Activated naive CD8-positive, alpha-beta T cell treated with anti-CD3 and anti-CD28 coated beads, Interleukin-2, amount 10 ng/mL, durations not matched to agents 7 days and 5 days (primary cell): ENCODE measurements around the gene HTRA3. TPM values are rescaled to one million over a fixed set of nuclear protein-coding genes. Genes with fewer than 3 reads are reported as not detected.

Experiments used
- ATAC-seq: fragments of 150-1000 bp; cut with Tn5 transposase; one replicate; pipeline ENCODE4 v1.10.0; 2021; ENCODE audit warnings: low read depth, moderate library complexity
- POLR2A ChIA-PET: fragments of 350-600 bp; sonication (Branson Sonifier 250); formaldehyde crosslinking; loops from one replicate; lab custom pipeline; 2021; ENCODE audit warnings: antibody characterized with exemption; lab: Charles Lee
- DNase-seq: peaks from one replicate; pipeline ENCODE4 v3.0.0; 2021
- H3K27ac Mint-ChIP-seq: one replicate; pipeline ENCODE4 v1.8.0; 2022; ENCODE audit warnings: mild to moderate bottlenecking, mixed read lengths
- H3K27me3 Mint-ChIP-seq: one replicate; pipeline ENCODE4 v1.8.0; 2022; ENCODE audit warnings: mild to moderate bottlenecking, moderate library complexity, mixed read lengths
- H3K36me3 Mint-ChIP-seq: one replicate; pipeline ENCODE4 v1.8.0; 2021; ENCODE audit warnings: mild to moderate bottlenecking, mixed read lengths
- H3K4me1 Mint-ChIP-seq: one replicate; pipeline ENCODE4 v1.8.0; 2021; ENCODE audit warnings: mixed read lengths
- H3K4me3 Mint-ChIP-seq: one replicate; pipeline ENCODE4 v1.8.0; 2022; ENCODE audit warnings: mild to moderate bottlenecking, moderate library complexity, mixed read lengths
- H3K9me3 Mint-ChIP-seq: one replicate; pipeline ENCODE4 v1.8.0; 2021; ENCODE audit warnings: mixed read lengths
- total RNA-seq, 2 experiments: library from RNA; stranded (reverse); gene quantifications; one replicate each; pipeline ENCODE4 v1.2.3, GENCODE V29; 2021

HTRA3 gene
- total RNA-seq, 2 experiments from 2014 or later = not detected

DNA sequence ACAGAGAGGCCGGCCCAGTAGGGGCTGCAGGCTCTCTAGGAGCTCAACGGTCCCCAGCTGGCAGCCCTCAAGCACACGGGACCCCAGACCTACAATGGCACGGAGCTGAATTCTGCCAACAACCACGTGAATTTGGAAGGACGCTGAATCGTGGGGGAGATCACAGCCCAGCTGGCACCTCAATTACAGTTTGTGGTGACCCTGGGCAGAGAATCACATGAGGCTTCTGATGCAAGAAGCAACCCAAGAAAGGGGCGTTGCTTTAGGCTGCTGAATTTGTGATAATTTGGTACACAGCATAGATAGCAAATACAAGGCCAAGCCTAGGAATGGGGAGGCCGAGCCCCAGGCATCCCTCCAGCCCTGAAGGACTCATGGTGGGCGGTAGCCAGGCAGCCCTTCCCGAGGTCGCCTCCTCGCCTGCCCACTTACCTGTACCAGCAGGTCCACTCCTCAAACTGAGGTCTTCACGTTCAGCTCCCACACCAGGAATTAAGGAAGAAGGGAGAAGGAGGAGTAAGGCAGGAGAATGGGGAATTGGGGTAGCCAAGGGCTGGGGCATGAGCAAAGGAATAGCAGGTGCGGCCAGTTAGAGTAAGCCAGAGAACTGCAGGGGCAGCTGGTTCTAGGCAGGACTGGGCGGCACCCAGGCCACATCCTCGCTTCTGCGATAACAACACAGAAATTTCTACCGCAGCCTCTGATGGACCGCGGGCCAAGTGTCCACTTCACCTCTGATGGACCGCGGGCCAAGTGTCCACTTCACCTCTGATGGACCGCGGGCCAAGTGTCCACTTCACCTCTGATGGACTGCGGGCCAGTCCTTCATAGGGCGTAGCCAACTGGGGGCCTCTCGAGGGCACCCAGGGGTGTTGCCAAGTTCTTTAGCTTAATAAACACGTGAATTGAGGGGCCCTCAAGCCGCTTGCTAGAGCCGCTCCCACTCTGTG is 23.4 kb upstream of the HTRA3 start:
- ATAC-seq (no peak), DNase-seq (no peak)
- Mint-ChIP-seq H3K4me1 (no peaks in the 10 kb centered on the region), H3K9me3 (no peaks in the 10 kb centered on the region), H3K36me3 (no peaks in the 10 kb centered on the region), H3K27ac (no peak overlapping the region), H3K27me3 (no peaks in the 10 kb centered on the region), H3K4me3 (no peak overlapping the region)
- POLR2A ChIA-PET = no interaction called here

DNA sequence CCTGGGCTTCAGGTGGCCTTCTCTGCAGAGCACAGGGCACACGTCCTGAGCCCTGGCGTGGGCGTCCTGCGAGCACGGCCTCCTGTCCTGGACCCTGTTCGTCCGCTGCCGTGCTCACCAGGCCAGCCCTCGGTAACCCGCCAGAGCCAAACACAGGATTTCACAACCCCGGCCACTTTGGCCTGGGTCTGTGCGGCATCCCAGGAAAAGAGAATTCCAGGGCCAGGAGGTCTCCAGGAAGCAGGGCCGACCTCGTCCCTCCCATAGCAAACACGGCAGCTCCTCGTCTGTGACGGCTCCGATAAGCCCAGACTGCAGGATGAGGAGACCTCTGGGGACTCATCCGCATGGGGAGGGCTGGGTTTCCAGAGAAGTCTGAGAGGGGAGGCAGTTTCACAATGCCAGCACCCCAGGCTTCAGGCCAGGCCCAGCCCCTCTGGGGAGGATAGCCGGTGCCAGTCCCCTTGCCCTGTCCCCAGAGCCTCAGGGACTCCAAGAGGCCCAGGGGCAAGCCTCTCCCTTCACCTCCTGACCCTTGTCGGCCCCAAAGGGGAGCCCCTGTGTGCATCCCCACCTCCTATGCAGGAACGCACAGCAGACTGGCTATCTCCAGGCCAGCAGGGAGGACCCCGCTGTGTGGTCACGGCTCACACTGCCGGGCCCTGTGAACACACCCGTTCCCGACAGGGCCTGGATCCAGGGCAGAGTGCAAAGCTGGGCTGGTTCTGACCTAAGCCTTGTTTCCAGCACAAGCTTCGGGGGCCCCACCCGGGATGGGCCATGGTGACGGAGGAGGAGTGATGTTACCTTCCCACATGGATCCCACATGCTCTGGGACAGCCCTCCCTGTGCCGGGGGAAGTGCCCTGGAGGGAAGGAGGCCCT is 22.3 kb upstream of the HTRA3 start:
- Mint-ChIP-seq H3K27ac (no peak overlapping the region), H3K27me3 (no peaks in the 10 kb centered on the region), H3K4me1 (no peaks in the 10 kb centered on the region), H3K4me3 (no peak overlapping the region), H3K36me3 (no peaks in the 10 kb centered on the region), H3K9me3 (no peaks in the 10 kb centered on the region)
- ATAC-seq (no peak), DNase-seq (no peak)
- POLR2A ChIA-PET = no interaction called here

GRCh38 chr4:8248091-8248490 is 21.5 kb upstream of the HTRA3 start:
- H3K36me3 Mint-ChIP-seq = no peaks in the 10 kb centered on the region
- H3K27me3 Mint-ChIP-seq = no peaks in the 10 kb centered on the region
- ATAC-seq (no peak), DNase-seq (no peak)
- POLR2A ChIA-PET = no interaction called here
- no peak overlapping the region for H3K27ac Mint-ChIP-seq
- no peaks in the 10 kb centered on the region for H3K9me3 Mint-ChIP-seq
- H3K4me3 Mint-ChIP-seq = no peak overlapping the region
- H3K4me1 Mint-ChIP-seq = no peaks in the 10 kb centered on the region

- Mint-ChIP-seq H3K4me1 (no peaks in the 10 kb centered on the region), H3K27me3 (no peaks in the 10 kb centered on the region), H3K36me3 (no peaks in the 10 kb centered on the region), H3K4me3 (no peak overlapping the region), H3K27ac (no peak overlapping the region), H3K9me3 (no peaks in the 10 kb centered on the region)
- POLR2A ChIA-PET = no interaction called here
- DNase-seq = no peak
- no peak for ATAC-seq
These were observed 19.3 kb upstream of the HTRA3 start for GRCh38 chr4:8250227-8250626.

DNA sequence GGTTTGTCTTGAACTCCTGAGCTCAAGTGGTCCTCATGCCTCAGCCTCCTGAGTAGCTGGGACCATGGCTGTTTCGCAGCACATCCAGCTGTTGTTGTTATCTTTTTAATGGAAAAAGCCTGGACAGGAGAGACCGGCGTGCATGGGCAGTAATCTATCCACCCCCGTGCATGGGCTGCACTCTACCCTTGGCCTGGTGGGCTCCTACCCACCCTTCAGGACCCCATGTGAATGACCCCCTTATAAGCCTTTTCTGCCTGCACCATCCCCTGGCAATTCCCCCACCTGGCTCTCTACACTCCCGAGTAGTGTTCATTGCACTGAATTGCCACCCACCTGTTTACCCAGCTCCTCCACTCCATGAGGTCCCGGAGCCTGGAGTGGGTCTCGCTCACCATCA is 18.9 kb upstream of the HTRA3 start:
- Mint-ChIP-seq H3K27me3 (no peaks in the 10 kb centered on the region), H3K9me3 (no peaks in the 10 kb centered on the region)
- no peak for ATAC-seq

GRCh38 chr4:8251110-8251883 is 18.3 kb upstream of the HTRA3 start:
- Mint-ChIP-seq H3K9me3 (no peaks in the 10 kb centered on the region), H3K27ac (no peak overlapping the region), H3K4me1 (no peaks in the 10 kb centered on the region), H3K36me3 (no peaks in the 10 kb centered on the region), H3K27me3 (no peaks in the 10 kb centered on the region), H3K4me3 (no peak overlapping the region)
- no peak for ATAC-seq
- POLR2A ChIA-PET = no interaction called here
- DNase-seq = no peak

More for the DNA sequence above, 18.9 kb upstream of the HTRA3 start:
- H3K36me3 Mint-ChIP-seq = no peaks in the 10 kb centered on the region
- no peak for DNase-seq
- POLR2A ChIA-PET = no interaction called here
- H3K4me3 Mint-ChIP-seq = no peak overlapping the region
- H3K27ac Mint-ChIP-seq = no peak overlapping the region
- H3K4me1 Mint-ChIP-seq = no peaks in the 10 kb centered on the region

- H3K9me3 Mint-ChIP-seq = no peaks in the 10 kb centered on the region
- no peak for ATAC-seq
- H3K36me3 Mint-ChIP-seq = no peaks in the 10 kb centered on the region
- no peak overlapping the region for H3K4me3 Mint-ChIP-seq
- POLR2A ChIA-PET = no interaction called here
- H3K27ac Mint-ChIP-seq = no peak overlapping the region
- H3K4me1 Mint-ChIP-seq = no peaks in the 10 kb centered on the region
- no peaks in the 10 kb centered on the region for H3K27me3 Mint-ChIP-seq
- no peak for DNase-seq
These were observed 17.0 kb upstream of the HTRA3 start for GRCh38 chr4:8252301-8253173.

- no peak overlapping the region for H3K4me3 Mint-ChIP-seq
- no peaks in the 10 kb centered on the region for H3K36me3 Mint-ChIP-seq
- POLR2A ChIA-PET = no interaction called here
- H3K27me3 Mint-ChIP-seq = peaks cover 2% of the 10 kb centered on the region
- ATAC-seq = no peak
- H3K4me1 Mint-ChIP-seq = no peaks in the 10 kb centered on the region
- no peak for DNase-seq
- no peaks in the 10 kb centered on the region for H3K9me3 Mint-ChIP-seq
- no peak overlapping the region for H3K27ac Mint-ChIP-seq
These were observed 15.5 kb upstream of the HTRA3 start for GRCh38 chr4:8254076-8254475.

DNA sequence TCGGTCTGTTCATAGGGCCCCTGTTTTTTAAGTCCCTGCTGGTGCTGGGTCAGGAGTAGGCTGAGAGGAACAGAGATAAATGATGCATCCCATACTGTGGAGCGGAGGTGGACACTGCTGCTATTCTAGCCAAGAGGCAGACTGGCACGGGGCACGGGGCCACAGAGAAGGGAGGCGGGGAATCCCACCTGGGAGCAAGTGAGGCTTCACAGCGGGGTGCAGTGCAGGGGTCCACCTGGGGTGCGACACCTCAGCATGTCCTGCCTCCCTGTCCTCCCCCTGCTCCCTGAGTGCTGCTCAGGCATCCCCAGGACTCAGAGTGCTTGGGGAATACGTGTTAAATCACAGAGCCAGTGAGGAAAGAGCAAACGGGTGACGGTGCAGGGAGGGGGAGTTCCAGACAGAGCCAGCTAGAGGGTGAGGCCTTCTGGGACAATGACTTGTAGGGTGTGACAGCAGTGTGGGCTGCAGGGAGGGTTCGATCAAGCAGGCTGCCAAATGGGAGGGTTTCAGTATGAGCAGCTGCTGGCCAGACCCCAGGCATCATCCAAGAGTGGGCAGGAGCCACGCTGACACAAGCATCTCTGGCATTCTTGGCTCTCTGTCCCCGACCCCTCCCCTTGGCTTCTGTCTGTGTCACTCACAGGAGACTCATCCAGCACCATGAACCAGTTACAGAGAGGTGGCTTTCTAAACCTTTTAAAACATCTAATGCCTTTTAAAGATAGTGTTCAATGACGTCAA is 13.7 kb upstream of the HTRA3 start:
- Mint-ChIP-seq H3K27ac (no peak overlapping the region), H3K9me3 (no peaks in the 10 kb centered on the region), H3K4me1 (no peaks in the 10 kb centered on the region), H3K4me3 (no peak overlapping the region), H3K36me3 (no peaks in the 10 kb centered on the region), H3K27me3 (peaks cover 2% of the 10 kb centered on the region)
- no peak for DNase-seq
- no peak for ATAC-seq
- POLR2A ChIA-PET = no interaction called here

- no peak for DNase-seq
- POLR2A ChIA-PET = no interaction called here
- Mint-ChIP-seq H3K27ac (no peak overlapping the region), H3K27me3 (peaks cover 2% of the 10 kb centered on the region), H3K36me3 (no peaks in the 10 kb centered on the region), H3K4me1 (no peaks in the 10 kb centered on the region), H3K4me3 (no peak overlapping the region), H3K9me3 (no peaks in the 10 kb centered on the region)
- ATAC-seq = no peak
These were observed 11.7 kb upstream of the HTRA3 start for GRCh38 chr4:8257854-8258253.

- Mint-ChIP-seq H3K9me3 (no peaks in the 10 kb centered on the region), H3K27ac (no peak overlapping the region), H3K4me3 (no peak overlapping the region), H3K27me3 (peaks cover 2% of the 10 kb centered on the region), H3K4me1 (no peaks in the 10 kb centered on the region), H3K36me3 (no peaks in the 10 kb centered on the region)
- no peak for ATAC-seq
- no peak for DNase-seq
- POLR2A ChIA-PET = no interaction called here
These were observed 10.9 kb upstream of the HTRA3 start for GRCh38 chr4:8258552-8259212.
